Measurements from ENCODE around the gene CRACR2A.

- TF ChIP-seq POLR2AphosphoS5 (IDR thresholded peaks at IDR 0.05; ENCODE audit: low read depth) = no peak
- TF ChIP-seq CTCF (IDR thresholded peaks at IDR 0.05; ENCODE audit: insufficient read depth, low read length) = no peak
- no peak for TF ChIP-seq SPI1 (IDR thresholded peaks at IDR 0.05; ENCODE audit: borderline replicate concordance, low read depth)
- TF ChIP-seq GABPA (IDR thresholded peaks at IDR 0.05; ENCODE audit: low read depth) = no peak
- TF ChIP-seq REST (IDR thresholded peaks at IDR 0.05; ENCODE audit: insufficient replicate concordance, low read depth) = no peak
Observed at GRCh38 chr12:3647504-3647903, 105.4 kb downstream of the CRACR2A start.
